Panc1 (cell line): Measurements from ENCODE around the gene RUSF1. TPM values are rescaled to one million over a fixed set of nuclear protein-coding genes. Genes with fewer than 3 reads are reported as not detected.

ENCODE experiments used
- ATAC-seq: fragments of 200-7000 bp; cut with Tn5 transposase; 2 replicates; pipeline ENCODE4 v1.9.1; 2020; ENCODE audit warnings: mild to moderate bottlenecking, moderate library complexity
- BruUV-seq: library from RNA; stranded (reverse); fragments of 400-500 nt; replicated peaks from 2 replicates; lab custom pipeline; 2021; lab: Mats Ljungman, UMichigan
- CTCF ChIA-PET: fragments of 300-600 bp; sonication (Branson Sonifier 250); formaldehyde crosslinking; loops from one replicate; lab custom pipeline; 2022; ENCODE audit warnings: antibody characterized with exemption; lab: Charles Lee
- POLR2A ChIA-PET: fragments of 300-600 bp; sonication (Branson Sonifier 250); formaldehyde crosslinking; loops from one replicate; lab custom pipeline; 2022; ENCODE audit warnings: antibody characterized with exemption; lab: Charles Lee
- DNase-seq: peaks from one replicate; pipeline ENCODE4 v3.0.0-alpha.2; 2010; ENCODE audit warnings: low read depth, low spot score
- H3K27ac ChIP-seq: 2 replicates; pipeline ENCODE4 v1.5.1; 2011; ENCODE audit warnings: mild to moderate bottlenecking, low read length, inconsistent platforms
- H3K27me3 ChIP-seq: fragments of 200-500 bp; sonication (Bioruptor generic); 2 replicates; pipeline ENCODE4 v1.6.0; 2014; ENCODE audit warnings: low read length, inconsistent platforms; ENCODE audit not compliant: control insufficient read depth, insufficient read depth
- H3K36me3 ChIP-seq: fragments of 200-500 bp; sonication (Bioruptor generic); 2 replicates; pipeline ENCODE4 v1.5.1; 2014; ENCODE audit warnings: inconsistent platforms, mild to moderate bottlenecking, low read length, moderate library complexity; ENCODE audit not compliant: control insufficient read depth, insufficient read depth
- H3K4me1 ChIP-seq: 2 replicates; pipeline ENCODE4 v1.5.1; 2011; ENCODE audit warnings: inconsistent platforms, mild to moderate bottlenecking, low read length, moderate library complexity; ENCODE audit not compliant: control insufficient read depth, insufficient read depth
- H3K4me3 ChIP-seq, 2 experiments: 2 replicates each; pipeline ENCODE4 v1.5.1; 2011 to 2012; ENCODE audit warnings: low read depth in 2 of 2, low read length in 2 of 2, mild to moderate bottlenecking in 2 of 2, inconsistent platforms in 1 of 2, moderate library complexity in 1 of 2
- H3K9me3 ChIP-seq: fragments of 200-500 bp; sonication (Bioruptor generic); 2 replicates; pipeline ENCODE4 v1.5.1; 2014; ENCODE audit warnings: low read depth, mild to moderate bottlenecking, inconsistent platforms, low read length, moderate library complexity; ENCODE audit not compliant: control insufficient read depth, insufficient read depth
- POLR2AphosphoS5 ChIP-seq: IDR thresholded peaks from 2 replicates; pipeline ENCODE4 v1.6.1; 2012; ENCODE audit warnings: mild to moderate bottlenecking, low read depth, low read length, moderate library complexity
- REST ChIP-seq, 2 experiments: IDR thresholded peaks; 2 replicates each; pipeline ENCODE4 v1.6.1; 2011 to 2012; ENCODE audit warnings: low read depth in 2 of 2, control low read depth in 1 of 2, low read length in 1 of 2, mild to moderate bottlenecking in 1 of 2, moderate library complexity in 1 of 2; ENCODE audit not compliant: insufficient read depth in 1 of 2
- SIN3A ChIP-seq: IDR thresholded peaks from 2 replicates; pipeline ENCODE4 v1.6.1; 2012; ENCODE audit warnings: low read depth, mild to moderate bottlenecking, low read length, moderate library complexity, borderline replicate concordance; ENCODE audit not compliant: insufficient read depth
- TCF7L2 ChIP-seq: IDR thresholded peaks from 2 replicates; pipeline ENCODE4 v1.6.1; 2011; ENCODE audit warnings: mild to moderate bottlenecking, low read depth, low read length, inconsistent platforms
- in situ Hi-C: cut with HindIII; loops from 2 replicates; pipeline ENCODE4 v1.10.0; 2016; ENCODE audit warnings: low sequenced_read_pairs, low pct_unique_long_range_greater_than_20kb
- intact Hi-C: fragments of 100-400 bp; cut with micrococcal nuclease; formaldehyde crosslinking; loops from one replicate; pipeline ENCODE4 v1.10.0; 2022; ENCODE audit not compliant: unreplicated experiment
- total RNA-seq: library from RNA; stranded (reverse); gene quantifications from one replicate; pipeline ENCODE4 v1.2.1, GENCODE V29; 2021; ENCODE audit not compliant: unreplicated experiment
- TF ChIP-seq, protein P1 (sequence below): fragments of 450-650 bp; IDR thresholded peaks from 2 replicates; pipeline ENCODE4 v1.5.1; 2017; ENCODE audit warnings: mild to moderate bottlenecking

The RUSF1 gene
- total RNA-seq, 1 experiment from 2014 or later: 47.4 TPM

GRCh38 chr16:31522071-31522470 lies 13.9 kb upstream of the RUSF1 start:
- CTCF ChIA-PET: no interaction called here
- H3K27ac ChIP-seq: no peak overlapping the region
- no peaks in the 10 kb centered on the region for H3K36me3 ChIP-seq
- POLR2A ChIA-PET: no interaction called here
- no peak overlapping the region for H3K4me3 ChIP-seq
- H3K27me3 ChIP-seq: no peaks in the 10 kb centered on the region
- in situ Hi-C loops: no loop called here
- DNase-seq (no peak), ATAC-seq (no peak)
- TF ChIP-seq TCF7L2 (no peak), REST (IDR thresholded peaks at IDR 0.05; ENCODE audit: insufficient read depth in 1 of 2, low read depth in 2 of 2, low read length in 1 of 2) (no peak), POLR2AphosphoS5 (no peak), SIN3A (no peak)
- TF ChIP-seq, protein P1, sequence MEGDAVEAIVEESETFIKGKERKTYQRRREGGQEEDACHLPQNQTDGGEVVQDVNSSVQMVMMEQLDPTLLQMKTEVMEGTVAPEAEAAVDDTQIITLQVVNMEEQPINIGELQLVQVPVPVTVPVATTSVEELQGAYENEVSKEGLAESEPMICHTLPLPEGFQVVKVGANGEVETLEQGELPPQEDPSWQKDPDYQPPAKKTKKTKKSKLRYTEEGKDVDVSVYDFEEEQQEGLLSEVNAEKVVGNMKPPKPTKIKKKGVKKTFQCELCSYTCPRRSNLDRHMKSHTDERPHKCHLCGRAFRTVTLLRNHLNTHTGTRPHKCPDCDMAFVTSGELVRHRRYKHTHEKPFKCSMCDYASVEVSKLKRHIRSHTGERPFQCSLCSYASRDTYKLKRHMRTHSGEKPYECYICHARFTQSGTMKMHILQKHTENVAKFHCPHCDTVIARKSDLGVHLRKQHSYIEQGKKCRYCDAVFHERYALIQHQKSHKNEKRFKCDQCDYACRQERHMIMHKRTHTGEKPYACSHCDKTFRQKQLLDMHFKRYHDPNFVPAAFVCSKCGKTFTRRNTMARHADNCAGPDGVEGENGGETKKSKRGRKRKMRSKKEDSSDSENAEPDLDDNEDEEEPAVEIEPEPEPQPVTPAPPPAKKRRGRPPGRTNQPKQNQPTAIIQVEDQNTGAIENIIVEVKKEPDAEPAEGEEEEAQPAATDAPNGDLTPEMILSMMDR: no peak
- H3K4me1 ChIP-seq: no peaks in the 10 kb centered on the region
- no TSS peak for BruUV-seq
- H3K9me3 ChIP-seq: no peaks in the 10 kb centered on the region
- intact Hi-C loops: no loop called here

GRCh38 chr16:31521368-31521767 lies 13.2 kb upstream of the RUSF1 start:
- no TSS peak for BruUV-seq
- no peak overlapping the region for H3K27ac ChIP-seq
- no peaks in the 10 kb centered on the region for H3K36me3 ChIP-seq
- no peaks in the 10 kb centered on the region for H3K9me3 ChIP-seq
- no peaks in the 10 kb centered on the region for H3K4me1 ChIP-seq
- H3K27me3 ChIP-seq: no peaks in the 10 kb centered on the region
- POLR2A ChIA-PET: no interaction called here
- DNase-seq (no peak), ATAC-seq (no peak)
- in situ Hi-C loops: no loop called here
- TF ChIP-seq POLR2AphosphoS5 (no peak), TCF7L2 (no peak), REST (IDR thresholded peaks at IDR 0.05; ENCODE audit: insufficient read depth in 1 of 2, low read depth in 2 of 2, low read length in 1 of 2) (no peak), SIN3A (no peak)
- H3K4me3 ChIP-seq: no peak overlapping the region
- intact Hi-C loops: no loop called here
- CTCF ChIA-PET: no interaction called here
